BE2C (cell line): ENCODE results near the gene ZNF646.
"Not testable (repeated sequence)": the region's sequence is repeated elsewhere in the genome, so short reads cannot be mapped to it uniquely, and the experiment has no call there.

Experiments used
- DNase-seq: peaks from one replicate; pipeline ENCODE4 v3.0.0-alpha.2; 2020
- H3K27me3 ChIP-seq: fragments of 250-450 bp; sonication (Bioruptor Pico); 2 replicates; pipeline ENCODE4 v1.5.1; 2020; ENCODE audit warnings: mild to moderate bottlenecking
- H3K36me3 ChIP-seq: fragments of 250-450 bp; sonication (Bioruptor Pico); 2 replicates; pipeline ENCODE4 v1.5.1; 2020; ENCODE audit warnings: mild to moderate bottlenecking
- H3K4me1 ChIP-seq: fragments of 250-450 bp; sonication (Bioruptor Pico); 2 replicates; pipeline ENCODE4 v1.5.1; 2020
- H3K4me3 ChIP-seq: 2 replicates; pipeline ENCODE4 v1.5.1; 2011; ENCODE audit warnings: low read depth, low read length
- H3K9me3 ChIP-seq: fragments of 250-450 bp; sonication (Bioruptor Pico); 2 replicates; pipeline ENCODE4 v1.5.1; 2020
- TF ChIP-seq, protein P1 (sequence below): IDR thresholded peaks from 2 replicates; pipeline ENCODE4 v1.5.1; 2012; ENCODE audit warnings: mild to moderate bottlenecking, low read depth, low read length

The ZNF646 gene

DNA sequence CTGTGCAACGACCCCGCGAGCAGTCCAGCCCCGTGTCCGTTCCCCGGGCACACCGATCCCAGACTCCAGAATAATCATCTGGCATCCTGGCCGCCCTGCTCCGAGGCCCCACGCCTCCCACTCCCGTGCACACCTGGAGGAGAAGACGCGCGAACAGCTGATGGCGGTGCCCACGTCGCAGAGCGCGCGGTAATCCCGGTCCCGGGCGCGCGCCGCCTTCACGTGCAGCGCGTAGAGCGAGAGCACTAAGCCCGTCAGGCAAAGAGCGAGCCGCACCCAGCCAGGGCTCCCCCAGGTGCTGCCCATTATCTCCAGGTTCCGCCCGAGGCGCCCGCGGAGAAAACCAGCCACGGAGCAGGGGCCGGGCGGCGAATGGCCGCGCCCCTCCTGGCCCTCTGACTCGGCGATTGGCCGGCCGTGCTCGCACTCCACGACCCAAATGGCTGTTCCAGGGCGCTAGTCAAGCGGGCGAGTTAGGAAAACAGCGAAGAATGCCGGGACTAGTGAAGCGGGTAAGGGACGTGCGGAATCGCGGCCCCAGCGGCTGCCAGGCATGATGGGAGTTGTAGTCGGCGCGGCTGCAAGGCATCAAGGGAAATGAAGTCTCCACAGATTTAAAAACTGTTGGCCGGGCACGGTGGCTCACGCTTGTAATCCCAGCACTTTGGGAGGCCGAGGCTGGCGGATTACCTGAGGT is 20.4 kb downstream of the ZNF646 start, which contains the start of gene VKORC1:
VKORC1 (minus strand) TSS at position 374 of the 697 bp plus-strand sequence; CDS start at position 306, 68 bp downstream.
- peak; percentile 97 for DNase-seq
- Histone ChIP-seq H3K36me3 (peaks cover 10% of the 10 kb centered on the region), H3K4me3 (peak within 1 kb of the TSS; percentile 96), H3K9me3 (no peaks in the 10 kb centered on the region), H3K27me3 (no peaks in the 10 kb centered on the region), H3K4me1 (no peaks in the 10 kb centered on the region)
- TF ChIP-seq, protein P1, sequence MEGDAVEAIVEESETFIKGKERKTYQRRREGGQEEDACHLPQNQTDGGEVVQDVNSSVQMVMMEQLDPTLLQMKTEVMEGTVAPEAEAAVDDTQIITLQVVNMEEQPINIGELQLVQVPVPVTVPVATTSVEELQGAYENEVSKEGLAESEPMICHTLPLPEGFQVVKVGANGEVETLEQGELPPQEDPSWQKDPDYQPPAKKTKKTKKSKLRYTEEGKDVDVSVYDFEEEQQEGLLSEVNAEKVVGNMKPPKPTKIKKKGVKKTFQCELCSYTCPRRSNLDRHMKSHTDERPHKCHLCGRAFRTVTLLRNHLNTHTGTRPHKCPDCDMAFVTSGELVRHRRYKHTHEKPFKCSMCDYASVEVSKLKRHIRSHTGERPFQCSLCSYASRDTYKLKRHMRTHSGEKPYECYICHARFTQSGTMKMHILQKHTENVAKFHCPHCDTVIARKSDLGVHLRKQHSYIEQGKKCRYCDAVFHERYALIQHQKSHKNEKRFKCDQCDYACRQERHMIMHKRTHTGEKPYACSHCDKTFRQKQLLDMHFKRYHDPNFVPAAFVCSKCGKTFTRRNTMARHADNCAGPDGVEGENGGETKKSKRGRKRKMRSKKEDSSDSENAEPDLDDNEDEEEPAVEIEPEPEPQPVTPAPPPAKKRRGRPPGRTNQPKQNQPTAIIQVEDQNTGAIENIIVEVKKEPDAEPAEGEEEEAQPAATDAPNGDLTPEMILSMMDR: no peak

DNA sequence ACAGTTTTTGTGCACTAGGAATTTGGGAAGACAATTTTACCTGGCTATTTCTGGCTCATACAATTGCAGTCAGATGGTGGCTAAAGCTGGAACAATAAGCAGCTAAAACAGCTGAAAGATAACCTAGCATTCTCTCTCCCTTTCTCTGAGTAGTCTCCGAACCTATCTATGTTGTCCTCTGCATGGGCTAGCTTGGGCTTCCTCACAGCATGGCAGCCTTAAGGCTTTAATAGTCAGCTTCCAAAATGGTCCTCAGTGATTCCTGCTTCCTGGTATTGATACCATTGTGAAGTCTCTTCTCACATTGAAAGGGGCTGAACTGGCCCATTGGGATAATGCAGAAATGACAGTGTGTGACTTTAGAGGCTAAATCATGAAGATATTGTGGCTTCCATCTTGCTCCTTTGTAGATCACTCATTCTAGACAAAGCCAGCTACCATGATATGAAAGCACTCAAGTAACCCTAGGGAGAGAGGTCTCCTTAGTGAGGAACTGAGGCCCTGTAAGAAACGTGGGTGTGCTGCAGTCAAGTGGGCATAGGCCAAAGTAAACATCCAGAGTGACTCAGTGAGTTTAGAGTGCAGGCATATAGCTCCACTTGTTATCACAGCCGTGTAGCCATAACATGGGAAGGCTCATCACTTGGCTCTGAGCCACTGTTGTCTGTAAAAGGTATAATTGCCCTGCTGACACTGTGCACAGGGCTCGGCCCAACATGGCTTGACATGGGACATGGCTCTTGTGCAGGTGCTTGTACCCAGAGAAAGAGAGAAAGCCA is 25.8 kb downstream of the ZNF646 start:
- no peak for DNase-seq
- no peaks in the 10 kb centered on the region for H3K27me3 ChIP-seq
- TF ChIP-seq, protein P1: no peak; the same call in 1 of the 2 replicates
- H3K4me1 ChIP-seq: no peaks in the 10 kb centered on the region
- H3K36me3 ChIP-seq: no peaks in the 10 kb centered on the region
- no peak overlapping the region for H3K4me3 ChIP-seq
- H3K9me3 ChIP-seq: no peaks in the 10 kb centered on the region

DNA sequence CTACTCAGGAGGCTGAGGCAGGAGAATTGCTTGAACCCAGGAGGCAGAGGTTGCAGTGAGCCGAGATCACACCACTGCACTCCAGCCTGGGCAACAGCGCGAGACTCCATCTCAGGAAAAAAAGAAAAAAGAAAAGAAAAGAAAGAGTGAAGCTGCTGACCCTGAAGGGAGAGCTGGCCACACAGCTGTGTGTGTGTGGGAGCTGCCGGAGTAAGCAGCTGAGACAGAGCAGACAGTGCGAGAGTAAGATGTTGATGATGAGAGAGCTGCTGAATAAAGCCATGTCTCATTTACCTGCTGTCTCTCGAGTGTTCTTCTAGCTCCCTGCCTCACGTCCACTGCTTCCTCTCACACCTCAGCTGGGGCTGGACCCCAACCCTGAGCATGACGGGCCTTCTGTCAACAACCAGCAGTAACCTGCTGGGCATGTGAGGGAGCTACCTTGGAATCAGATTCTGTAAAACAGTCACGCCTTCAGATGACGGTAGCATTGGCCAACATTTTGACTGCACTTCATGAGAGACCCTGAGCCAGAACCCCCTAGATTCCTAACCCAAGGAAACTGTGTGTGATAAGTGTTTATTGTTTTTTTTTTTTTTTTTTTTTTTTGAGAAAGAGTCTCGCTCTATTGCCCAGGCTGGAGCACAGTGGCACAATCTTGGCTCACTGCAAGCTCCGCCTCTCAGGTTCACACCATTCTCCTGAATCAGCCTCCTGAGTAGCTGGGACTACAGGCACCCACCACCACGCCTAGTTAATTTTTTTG is 26.8 kb downstream of the ZNF646 start:
- not testable (repeated sequence) for H3K36me3 ChIP-seq, H3K27me3 ChIP-seq, H3K9me3 ChIP-seq, H3K4me1 ChIP-seq, H3K4me3 ChIP-seq, DNase-seq

DNA sequence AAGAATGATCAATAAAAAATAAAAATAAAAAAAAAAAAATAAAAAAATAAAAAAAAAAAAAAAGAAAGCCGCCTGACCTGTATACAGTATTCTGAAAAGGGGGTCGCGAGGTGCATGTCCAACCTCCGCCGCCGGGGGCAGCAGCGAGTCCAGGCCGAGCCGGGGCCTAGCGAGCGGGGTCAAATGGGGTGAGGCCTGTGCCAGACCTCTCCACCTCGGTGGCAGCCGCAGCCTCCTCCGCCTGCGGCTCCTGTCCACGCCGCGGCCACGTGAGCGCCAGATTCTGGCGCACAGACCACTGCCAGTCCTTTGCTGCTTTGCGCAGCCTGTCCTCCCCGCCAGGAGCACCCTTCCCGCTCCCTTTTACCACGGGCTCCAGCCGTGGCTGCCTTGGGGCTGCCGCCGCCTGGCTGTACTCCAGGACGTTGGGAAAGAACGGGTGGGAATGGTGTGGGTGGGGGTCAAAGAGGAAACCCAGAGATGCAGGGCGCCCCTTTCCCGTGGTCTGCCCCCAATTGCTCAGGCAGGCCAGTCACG is 31.5 kb downstream of the ZNF646 start:
- H3K4me3 ChIP-seq: no peak overlapping the region
- peaks cover 17% of the 10 kb centered on the region for H3K36me3 ChIP-seq
- no peaks in the 10 kb centered on the region for H3K9me3 ChIP-seq
- H3K27me3 ChIP-seq: no peaks in the 10 kb centered on the region
- peak; percentile 93 for DNase-seq
- H3K4me1 ChIP-seq: no peaks in the 10 kb centered on the region; the same call in 1 of the 2 replicates
- TF ChIP-seq, protein P1: peak; percentile 78

DNA sequence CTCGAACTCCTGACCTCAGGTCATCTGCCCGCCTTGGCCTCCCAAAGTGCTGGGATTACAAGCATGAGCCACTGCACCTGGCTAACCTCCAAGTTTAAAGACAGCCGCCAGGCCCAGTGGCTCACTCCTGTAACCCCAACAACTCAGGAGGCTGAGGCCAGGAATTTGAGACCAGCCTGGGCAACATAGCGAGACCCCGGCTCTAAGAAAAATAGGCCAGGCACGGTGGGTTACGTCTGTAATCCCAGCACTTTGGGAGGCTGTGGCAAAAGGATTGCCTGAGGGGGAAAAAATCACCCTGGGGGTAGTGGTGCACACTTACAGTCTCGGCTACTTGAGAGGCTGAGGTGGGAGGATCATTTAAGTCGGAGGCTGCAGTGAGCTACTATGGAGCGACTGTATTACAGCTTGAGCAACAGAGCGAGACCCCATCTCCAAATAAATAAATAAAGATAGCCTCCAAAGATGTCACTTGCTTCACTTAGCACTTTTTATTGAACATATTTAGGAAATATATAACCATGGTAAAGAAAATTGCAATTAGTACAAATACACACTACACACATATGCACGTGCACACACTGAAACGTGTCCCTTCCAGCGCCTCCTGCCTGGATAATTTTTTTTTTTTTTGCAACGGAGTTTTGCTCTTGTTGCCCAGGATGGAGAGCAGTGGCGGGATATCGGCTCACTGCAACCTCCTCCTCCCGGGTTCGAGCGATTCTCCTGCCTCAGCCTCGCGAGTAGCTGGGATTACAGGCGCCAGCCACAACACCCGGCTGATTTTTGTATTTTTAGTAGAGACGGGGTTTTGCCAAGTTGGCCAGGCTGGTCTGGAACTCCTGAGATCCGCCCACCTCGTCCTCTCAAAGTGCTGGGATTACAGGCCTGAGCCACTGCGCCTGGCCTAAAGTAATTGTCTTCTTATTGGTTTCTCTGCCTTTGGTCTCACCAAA is 32.6 kb downstream of the ZNF646 start:
- no peaks in the 10 kb centered on the region; the same call in 1 of the 2 replicates for H3K4me1 ChIP-seq

More for the DNA sequence above, 32.6 kb downstream of the ZNF646 start:
- Histone ChIP-seq H3K4me3 (no peak overlapping the region), H3K27me3 (no peaks in the 10 kb centered on the region), H3K9me3 (no peaks in the 10 kb centered on the region), H3K36me3 (peaks cover 27% of the 10 kb centered on the region)
- no peak for DNase-seq
- TF ChIP-seq, protein P1: no peak
